NCI-H2196 treated with DMSO at 0.1 percent for 48 hours (cell line): ENCODE measurements around the gene ATG3.
A peak's percentile ranks its signal among the peaks of the same experiment; 100 is the strongest.
"Not testable (repeated sequence)": the region's sequence is repeated elsewhere in the genome, so short reads cannot be mapped to it uniquely, and the experiment has no call there.

Experiments used
- DNase-seq: peaks from one replicate; lab custom pipeline; 2025; ENCODE audit not compliant: unreplicated experiment; lab: John Stamatoyannopoulos, UW

Gene ATG3

GRCh38 chr3:112561484-112561733, 353 bp downstream of the ATG3 start:
- no peak for DNase-seq

- peak; percentile 62 for DNase-seq
These were observed 860 bp downstream of the ATG3 start for GRCh38 chr3:112560721-112561483.

- no peak for DNase-seq
These were observed 1.5 kb downstream of the ATG3 start for GRCh38 chr3:112560307-112560706.

- no peak for DNase-seq
These were observed 3.8 kb downstream of the ATG3 start for GRCh38 chr3:112557976-112558375.

DNA sequence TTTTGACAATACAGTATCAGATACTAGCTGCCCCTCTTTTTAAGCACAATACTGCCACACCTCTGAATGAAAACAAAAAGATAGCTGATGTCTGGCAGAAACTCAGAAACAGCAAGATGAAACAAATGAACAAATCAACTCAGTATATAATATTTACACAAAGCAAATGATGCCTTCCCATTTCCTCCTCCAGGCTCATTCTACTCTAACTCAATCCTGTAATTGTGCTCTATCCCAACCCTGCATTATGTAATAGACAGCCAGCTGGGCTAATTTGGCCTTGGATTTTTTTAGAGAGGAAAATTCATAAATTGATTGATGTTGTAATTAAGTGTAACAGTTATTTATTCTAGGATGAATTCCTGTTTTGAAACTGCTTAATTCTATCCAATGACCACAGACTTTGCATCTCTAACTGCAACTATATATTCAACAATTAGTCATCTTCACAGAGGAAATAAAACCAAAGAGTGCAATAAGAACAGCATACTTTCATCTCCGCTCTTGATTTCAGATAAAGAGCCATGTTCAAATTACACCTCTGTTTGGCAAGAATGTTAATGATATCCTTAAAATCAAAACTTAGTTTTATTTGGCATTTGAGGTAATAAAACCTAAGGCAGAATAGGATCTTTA, 6.1 kb downstream of the ATG3 start:
- peak; percentile 31 for DNase-seq

DNA sequence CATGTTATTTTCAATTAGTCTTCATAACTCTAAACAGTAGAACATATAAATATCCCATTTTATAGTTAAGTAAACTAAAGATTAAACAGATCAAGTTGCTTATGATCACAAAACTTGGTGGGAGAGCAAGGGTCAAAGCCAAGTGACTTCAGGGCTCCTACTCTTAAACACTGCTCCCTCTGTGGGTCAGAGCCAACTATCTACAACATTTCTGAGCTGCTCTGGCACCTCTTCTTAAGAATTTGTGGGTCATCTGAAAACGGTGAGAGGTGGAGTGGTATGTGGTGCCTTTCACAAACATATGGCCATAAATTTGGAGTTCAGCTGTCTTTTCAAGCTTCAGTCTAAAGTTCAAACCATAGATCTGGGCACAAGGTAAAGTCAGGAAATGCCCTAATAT, 10.9 kb downstream of the ATG3 start:
- DNase-seq, result no peak

DNA sequence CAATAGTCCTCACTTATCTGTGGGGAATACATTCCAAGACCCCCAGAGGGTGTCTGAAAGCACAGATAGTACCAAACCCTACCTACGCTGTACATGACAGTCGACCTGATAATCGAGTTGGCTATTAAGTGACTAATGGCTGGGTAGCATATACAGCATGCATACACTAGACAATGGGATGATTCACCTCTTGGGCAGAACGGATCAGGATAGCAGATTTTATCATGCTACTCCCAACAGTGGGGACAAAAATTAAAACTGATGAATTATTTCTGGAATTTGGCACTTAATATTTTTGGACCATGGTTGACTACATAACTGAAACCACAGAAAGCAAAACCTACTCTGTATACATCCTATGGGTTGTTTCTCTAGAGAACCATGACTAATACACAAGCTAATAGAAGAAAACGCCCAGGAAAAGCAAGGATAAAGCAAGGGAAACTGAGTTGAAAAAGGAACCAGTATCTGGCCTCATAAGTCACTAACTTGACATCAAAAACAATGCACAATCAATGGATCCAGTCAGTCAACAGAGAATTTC, 15.5 kb downstream of the ATG3 start:
- no peak for DNase-seq

GRCh38 chr3:112539825-112540650, 21.7 kb downstream of the ATG3 start:
- DNase-seq, result no peak

DNA sequence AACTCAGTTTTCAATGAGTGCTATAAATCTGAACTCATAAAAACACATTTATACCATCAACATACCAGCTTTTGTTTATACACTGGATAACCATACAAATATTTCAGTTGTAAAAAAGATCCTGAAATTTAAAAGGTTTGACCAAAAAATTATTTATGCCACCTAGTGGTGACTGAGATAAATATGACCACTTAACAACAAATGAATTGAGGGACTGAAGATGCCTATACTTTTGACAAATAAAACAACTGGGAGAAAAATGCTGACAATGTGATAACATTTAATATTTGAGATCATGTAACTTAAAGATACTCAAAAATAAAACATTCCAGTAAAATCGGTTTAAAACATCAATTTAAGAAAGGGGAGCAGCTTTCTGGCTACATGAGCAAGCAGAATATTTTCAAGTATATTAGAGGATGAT, 30.4 kb downstream of the ATG3 start:
- no peak for DNase-seq

DNA sequence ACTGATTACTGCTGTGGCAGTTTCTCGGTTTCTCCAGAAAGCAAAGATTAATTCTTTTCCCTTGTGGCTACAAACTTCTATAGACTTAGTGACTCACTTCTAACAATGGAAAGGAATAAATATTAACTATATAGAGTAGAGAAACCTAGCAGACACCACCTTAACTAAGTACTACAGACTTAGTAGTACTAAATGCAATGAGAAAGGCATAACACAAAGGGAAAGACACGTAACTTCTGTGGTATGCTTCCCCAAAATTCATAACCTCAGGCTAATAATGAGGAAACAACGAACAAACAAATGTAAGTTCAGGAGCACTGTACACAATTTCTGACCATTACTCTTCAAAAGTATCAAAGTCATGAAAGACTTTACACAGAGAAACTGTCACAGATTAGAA, 31.2 kb downstream of the ATG3 start:
- no peak for DNase-seq

DNA sequence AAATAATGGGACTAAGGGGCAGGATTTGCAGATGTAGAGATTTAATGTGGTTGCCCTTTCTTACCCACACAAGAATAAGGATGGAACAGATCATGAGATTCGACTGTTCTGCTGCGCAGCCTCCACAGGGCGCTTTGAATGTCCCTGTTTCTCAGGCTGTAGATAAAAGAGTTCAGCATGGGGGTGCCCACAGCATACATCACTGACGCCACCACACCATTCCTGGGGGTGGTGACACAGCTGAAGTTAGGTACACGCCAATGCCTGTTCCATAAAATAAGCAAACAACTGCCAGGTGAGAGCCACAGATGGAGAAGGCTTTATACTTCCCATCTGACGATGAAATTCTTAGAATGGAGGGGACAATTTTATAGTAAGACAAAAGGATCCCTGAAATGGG, 37.6 kb downstream of the ATG3 start:
- DNase-seq, result not testable (repeated sequence)

- DNase-seq, result peak; percentile 61
These were observed 42.2 kb downstream of the ATG3 start for GRCh38 chr3:112519424-112520001.

GRCh38 chr3:112518970-112519369, 42.8 kb downstream of the ATG3 start:
- not testable (repeated sequence) for DNase-seq

- no peak for DNase-seq
These were observed 47.1 kb downstream of the ATG3 start for GRCh38 chr3:112514527-112515128.

GRCh38 chr3:112512320-112512719, 49.4 kb downstream of the ATG3 start:
- no peak for DNase-seq

DNA sequence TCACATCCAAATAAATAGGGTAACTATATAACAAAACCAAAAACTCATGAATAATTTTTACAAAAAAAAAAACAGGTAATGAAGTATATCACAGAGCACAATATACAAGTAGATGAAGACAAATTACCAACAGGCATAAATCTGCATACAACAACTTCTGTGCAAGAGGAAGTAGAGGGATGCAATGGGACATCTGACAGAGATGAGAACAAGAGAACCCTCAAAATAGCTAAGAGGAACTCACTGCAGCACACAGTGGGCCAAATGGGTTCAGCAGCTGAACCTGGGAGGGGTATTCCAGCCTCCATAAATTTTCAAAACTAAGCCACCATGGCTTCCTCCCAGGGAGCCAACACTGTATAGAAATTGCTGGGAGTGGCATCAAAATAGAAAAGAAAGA, 52.9 kb downstream of the ATG3 start:
- DNase-seq, result no peak

DNA sequence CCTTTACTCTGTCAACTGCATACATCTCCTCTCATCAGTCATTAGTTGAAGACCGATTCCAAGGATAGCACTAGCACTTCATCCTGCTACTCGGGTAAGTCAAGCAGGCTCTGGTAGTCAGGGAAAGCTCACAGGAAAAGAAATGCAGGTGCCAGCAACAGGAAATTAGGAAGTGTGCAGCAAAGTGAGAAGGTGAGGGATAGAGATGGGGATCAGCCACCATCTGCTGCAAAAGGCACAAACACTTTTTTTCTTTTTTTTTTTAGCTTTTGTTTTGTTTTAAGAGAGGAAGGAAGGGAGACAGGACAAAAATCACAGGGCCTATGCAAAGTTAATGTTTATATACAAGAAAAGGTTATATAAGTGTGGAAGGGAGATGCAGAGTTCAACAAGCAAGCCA, 53.5 kb downstream of the ATG3 start:
- no peak for DNase-seq

DNA sequence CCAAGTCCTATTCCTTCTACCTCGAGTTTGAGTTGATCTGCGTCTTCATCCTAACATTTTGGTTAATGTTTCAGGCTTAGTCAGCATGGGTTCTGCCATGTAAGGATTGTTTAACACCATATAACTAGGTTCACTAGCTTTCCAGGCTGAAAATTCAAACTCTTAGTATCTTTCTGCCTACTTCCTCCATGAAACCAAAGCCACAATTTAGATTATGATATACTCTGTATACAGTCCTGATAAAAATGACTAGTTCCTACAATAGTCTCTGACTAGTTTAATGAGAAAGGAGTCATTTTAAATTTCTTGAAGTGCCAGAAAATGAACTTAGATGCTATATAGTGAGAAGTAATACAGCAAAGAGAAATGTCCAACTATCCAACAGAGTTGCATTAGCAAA, 55.9 kb downstream of the ATG3 start:
- no peak for DNase-seq

- no peak for DNase-seq
These were observed 57.6 kb downstream of the ATG3 start for GRCh38 chr3:112504123-112504522.

- DNase-seq, result no peak
These were observed 58.3 kb downstream of the ATG3 start for GRCh38 chr3:112503304-112503972.

- DNase-seq, result no peak
These were observed 61.1 kb downstream of the ATG3 start for GRCh38 chr3:112500621-112501020.
